ENCODE results near the gene SLC2A4.
A peak's percentile ranks its signal among the peaks of the same experiment; 100 is the strongest.
"Not testable (repeated sequence)": the region's sequence is repeated elsewhere in the genome, so short reads cannot be mapped to it uniquely, and the experiment has no call there.

The SLC2A4 gene

DNA sequence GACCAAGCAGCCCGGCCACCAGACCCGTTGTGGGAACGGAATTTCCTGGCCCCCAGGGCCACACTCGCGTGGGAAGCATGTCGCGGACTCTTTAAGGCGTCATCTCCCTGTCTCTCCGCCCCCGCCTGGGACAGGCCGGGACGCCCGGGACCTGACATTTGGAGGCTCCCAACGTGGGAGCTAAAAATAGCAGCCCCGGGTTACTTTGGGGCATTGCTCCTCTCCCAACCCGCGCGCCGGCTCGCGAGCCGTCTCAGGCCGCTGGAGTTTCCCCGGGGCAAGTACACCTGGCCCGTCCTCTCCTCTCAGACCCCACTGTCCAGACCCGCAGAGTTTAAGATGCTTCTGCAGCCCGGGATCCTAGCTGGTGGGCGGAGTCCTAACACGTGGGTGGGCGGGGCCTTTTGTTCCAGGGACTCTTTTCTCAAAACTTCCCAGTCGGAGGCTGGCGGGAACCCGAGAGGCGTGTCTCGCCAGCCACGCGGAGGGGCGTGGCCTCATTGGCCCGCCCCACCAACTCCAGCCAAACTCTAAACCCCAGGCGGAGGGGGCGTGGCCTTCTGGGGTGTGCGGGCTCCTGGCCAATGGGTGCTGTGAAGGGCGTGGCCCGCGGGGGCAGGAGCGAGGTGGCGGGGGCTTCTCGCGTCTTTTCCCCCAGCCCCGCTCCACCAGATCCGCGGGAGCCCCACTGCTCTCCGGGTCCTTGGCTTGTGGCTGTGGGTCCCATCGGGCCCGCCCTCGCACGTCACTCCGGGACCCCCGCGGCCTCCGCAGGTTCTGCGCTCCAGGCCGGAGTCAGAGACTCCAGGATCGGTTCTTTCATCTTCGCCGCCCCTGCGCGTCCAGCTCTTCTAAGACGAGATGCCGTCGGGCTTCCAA is at the start of gene SLC2A4:
Gene SLC2A4 (plus strand): TSS at position 645 of the 879 bp plus-strand sequence. CDS start 217 bp downstream, at position 862.
- peak; percentile 82 for DNase-seq (ENCODE audit: low read depth)

DNA sequence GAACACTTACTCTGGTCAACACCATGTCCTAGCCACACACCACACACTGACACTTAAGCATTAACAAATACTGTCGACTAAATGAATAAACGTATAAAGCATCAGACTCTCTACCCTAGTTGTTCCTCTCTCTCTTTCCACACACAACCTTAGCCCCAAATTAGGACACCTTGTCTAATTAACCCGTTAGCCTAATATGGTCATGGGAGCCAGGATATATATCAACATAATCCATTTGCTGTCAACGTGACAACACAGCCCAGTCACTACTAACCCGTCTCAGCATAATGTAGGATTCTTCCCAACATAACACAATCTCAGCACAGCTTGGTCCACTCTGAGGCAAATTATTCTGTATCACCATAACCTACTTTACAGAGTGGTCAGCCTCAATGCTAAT is 49.4 kb upstream of the SLC2A4 start:
- DNase-seq (ENCODE audit: low read depth) = no peak

DNA sequence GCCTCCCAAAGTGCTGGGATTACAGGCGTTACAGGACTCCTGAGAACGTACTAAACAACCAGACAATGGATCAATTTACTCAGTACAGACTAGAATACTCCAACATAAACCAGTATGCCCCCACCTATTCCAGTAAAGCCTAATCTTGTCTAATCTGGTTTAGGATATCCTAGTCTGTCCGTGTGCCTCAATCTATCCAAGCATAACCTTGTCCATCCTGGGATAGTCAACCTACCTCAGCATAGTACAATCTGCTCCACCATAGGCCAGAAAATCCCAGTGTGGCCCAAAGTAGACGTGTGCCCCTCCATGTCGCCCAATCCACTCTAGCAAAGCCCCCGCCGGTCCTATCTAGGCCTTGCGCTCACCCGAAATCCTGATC is 47.8 kb upstream of the SLC2A4 start:
- no peak for DNase-seq (ENCODE audit: low read depth)

GRCh38 chr17:7234083-7234951 is 47.2 kb upstream of the SLC2A4 start, which contains the start of gene DVL2:
DVL2 (minus strand) TSS chr17:7234517; CDS start chr17:7234262, 255 bp downstream.
- DNase-seq (ENCODE audit: low read depth) = peak; percentile 93

DNA sequence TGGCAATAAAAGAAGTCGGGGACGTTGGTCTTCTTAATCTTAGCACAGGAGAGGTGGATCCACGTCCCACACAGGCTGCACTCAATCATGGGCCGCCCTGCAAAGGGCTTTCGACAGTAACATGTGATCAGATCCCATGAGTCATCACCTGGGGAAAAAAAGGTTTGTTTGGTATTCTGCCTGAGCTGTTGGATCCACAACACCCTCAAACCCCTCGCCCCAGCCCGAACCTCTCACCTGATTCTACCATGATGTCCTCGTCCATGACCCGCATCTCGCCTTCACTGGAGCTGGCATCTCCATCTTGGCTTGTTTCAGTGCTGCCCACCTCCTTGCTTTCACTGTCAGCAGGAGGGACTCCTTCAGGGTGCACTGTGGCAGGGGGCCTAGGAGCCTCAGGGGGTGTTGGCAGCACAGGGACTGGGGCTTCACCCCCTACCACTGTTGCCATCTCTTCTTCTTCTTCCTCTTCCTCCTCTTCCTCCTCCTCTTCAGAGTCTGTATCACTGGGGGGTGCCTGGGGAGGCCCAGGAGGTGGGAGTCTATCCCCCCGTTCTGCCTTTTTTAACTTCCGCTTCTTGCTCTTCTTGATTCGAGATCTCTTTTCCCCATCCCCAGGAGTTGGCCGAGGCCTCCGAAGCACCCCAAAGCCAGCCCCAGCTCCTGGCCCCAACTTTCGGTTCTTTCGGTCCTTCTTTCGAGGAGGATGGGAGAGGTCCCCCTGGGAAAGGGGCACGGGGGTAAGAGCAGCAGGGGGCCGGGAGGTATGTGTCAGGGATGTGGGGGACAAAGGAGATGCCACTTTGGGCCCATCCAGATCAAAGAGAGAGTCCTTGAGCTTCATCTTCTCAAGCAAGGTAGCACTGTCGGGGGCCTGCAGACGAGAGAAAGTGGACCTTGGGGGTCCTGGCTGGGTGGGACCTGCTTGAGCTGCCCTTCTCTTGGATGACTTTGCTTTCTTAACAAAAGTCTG is 45.5 kb upstream of the SLC2A4 start:
- DNase-seq (ENCODE audit: low read depth) = no peak

DNA sequence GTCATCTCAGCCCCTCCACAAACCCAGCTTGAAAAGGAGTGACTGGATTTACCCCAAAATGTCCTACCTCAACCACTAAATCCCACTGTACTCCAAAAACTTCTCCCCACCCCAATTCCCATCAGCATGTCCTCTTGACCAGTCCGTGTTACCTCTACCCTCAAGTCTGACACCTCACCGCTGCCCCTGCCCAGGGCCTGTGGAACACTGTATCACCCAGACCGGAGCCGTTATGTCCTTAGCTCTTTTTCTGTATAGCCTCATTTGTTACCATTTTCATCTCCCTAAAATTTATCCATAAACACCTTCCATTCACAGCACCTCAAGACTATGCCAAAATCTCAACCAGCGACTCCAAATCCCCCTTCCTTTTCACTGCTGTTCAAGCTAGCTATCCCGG is 44.7 kb upstream of the SLC2A4 start:
- no peak for DNase-seq (ENCODE audit: low read depth)

- DNase-seq (ENCODE audit: low read depth) = no peak
Observed at GRCh38 chr17:7237266-7237760, 44.2 kb upstream of the SLC2A4 start.

GRCh38 chr17:7237761-7238419 is 43.6 kb upstream of the SLC2A4 start:
- DNase-seq (ENCODE audit: low read depth) = peak; percentile 81

GRCh38 chr17:7238420-7239090 is 43.0 kb upstream of the SLC2A4 start:
- DNase-seq (ENCODE audit: low read depth) = no peak

GRCh38 chr17:7239091-7240027 is 42.2 kb upstream of the SLC2A4 start, which contains the start of gene PHF23:
PHF23 (minus strand) TSS chr17:7239457; CDS start chr17:7239279, 178 bp downstream.
- DNase-seq (ENCODE audit: low read depth) = peak; percentile 96

- no peak for DNase-seq (ENCODE audit: low read depth)
Observed at GRCh38 chr17:7240375-7240774, 41.1 kb upstream of the SLC2A4 start.

- no peak for DNase-seq (ENCODE audit: low read depth)
Observed at GRCh38 chr17:7241090-7241733, 40.3 kb upstream of the SLC2A4 start.

DNA sequence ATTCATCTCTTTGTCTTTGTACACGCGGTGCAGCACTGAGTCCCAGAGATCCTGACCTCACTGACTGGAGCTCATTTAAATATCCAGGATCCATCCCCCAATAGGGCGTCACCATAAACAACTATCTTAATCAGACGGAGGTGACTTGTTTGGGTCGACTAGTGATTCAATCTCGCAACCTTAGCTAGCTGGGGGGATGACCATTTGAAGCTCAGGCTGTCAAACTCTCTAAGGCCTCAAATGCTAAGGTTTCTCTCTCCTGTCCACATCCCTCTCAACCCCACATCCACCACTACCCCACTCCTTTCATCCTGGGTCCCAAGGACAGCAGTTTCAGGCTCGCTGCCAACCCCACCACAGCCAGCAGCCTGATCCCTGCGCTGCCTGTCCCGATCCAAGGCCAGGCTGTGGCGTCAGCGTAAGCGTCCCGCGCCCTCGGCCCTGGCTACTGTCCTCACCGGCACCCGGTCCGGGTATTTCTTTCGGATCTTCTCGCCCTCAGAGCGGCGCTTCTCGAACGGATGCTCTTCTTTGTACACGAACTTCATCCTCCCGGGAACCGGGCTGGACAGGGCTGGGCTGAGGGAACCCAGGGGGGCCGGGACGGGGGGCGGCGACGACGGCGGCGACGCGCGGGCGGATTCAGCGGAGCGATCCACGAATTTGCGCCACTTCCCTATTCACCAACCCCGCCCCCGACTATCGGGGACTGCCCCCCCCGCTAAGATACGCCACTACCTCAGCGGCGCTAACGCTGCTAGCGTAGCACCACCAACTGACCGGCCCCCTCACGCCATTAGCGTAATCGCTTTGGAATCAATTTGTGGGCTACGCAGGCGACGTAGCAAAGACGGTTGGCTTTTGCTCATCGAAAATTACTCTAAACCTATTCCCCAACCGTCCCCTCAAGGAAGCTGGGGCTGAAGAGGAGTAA is 39.5 kb upstream of the SLC2A4 start, which contains the start of gene GABARAP:
Gene GABARAP (minus strand): TSS at position 667 of the 934 bp plus-strand sequence. CDS start 119 bp downstream, at position 548.
- DNase-seq (ENCODE audit: low read depth) = peak; percentile 86

DNA sequence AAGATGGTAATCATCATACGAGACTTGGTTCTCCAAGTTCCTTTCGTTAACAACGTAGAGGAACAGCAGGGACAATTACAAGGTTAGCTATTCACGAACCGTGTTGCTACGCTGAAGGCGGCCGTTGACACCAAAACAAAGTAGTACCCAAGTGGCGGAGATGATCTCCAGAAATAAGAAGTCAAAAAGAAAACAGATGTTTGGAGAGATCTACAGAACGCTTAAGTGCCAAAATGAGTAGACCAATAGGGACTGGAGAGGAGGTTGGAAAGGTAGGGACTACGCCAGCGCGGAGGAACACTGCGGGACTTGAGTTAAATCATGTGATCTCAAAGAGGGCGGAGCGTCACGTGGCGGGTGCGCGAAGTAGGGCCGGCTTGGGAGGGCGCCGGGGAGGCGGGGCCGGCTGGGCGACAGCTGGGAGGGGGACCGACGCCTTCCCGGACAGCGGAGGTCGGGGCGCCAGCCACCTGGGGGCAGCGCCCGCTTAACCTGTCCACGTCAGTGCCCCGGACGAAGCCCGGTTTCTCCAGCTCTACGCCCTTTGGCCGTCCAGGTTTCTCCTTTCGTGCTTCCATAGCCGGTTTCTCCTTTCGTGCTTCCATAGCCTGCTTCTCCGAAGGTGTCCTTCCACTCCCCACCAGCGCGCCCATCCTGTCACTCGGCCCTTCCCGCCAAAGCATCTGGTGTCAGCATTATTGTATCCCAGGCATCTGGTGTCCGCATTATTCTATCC is 38.6 kb upstream of the SLC2A4 start:
- peak; percentile 88 for DNase-seq (ENCODE audit: low read depth)

DNA sequence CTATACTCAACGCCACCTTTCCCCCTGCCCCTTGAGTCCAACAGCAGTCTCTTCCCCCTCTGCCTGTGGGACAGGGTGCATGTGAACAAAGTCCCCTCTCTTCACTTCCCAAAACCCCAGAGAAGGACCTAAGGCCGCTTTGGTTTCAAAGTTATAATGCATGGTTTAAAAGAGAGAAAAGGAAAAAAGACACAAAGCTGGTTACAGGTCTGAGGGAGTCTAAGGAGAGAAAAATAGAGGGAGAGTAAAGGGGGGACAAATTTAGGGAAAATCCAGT is 38.1 kb upstream of the SLC2A4 start:
- DNase-seq (ENCODE audit: low read depth) = no peak

DNA sequence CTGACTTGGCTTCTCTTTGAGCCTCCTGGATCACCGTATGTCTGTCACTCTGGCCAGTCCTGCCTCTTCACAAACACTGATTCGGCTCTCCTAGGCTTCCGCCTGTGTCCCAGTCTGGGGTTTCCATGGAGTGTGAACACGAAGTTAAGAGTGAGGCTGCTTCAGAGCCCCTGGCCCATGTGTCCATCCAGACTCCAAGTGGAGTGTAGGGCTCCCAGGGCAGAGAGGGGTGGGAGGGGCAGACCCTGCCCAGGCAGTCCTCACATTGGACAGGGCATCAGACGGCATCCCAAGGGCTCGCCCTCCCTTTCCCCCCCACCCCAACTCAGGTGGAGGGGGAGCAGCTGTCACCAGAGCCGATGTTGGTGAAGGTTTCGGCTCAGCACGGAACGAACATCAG is 37.7 kb upstream of the SLC2A4 start:
- DNase-seq (ENCODE audit: low read depth) = not testable (repeated sequence)

- no peak for DNase-seq (ENCODE audit: low read depth)
Observed at GRCh38 chr17:7246779-7247178, 34.7 kb upstream of the SLC2A4 start.
